Panc1 (cell line): ENCODE results near the gene SCYL2.

ENCODE experiments used
- TCF7L2 ChIP-seq: IDR thresholded peaks from 2 replicates; pipeline ENCODE4 v1.6.1; 2011; ENCODE audit warnings: mild to moderate bottlenecking, low read depth, low read length, inconsistent platforms
- TF ChIP-seq, protein P1 (sequence below): fragments of 450-650 bp; IDR thresholded peaks from 2 replicates; pipeline ENCODE4 v1.5.1; 2017; ENCODE audit warnings: mild to moderate bottlenecking
- TF ChIP-seq, protein P2 (sequence below), 2 experiments: IDR thresholded peaks; 2 replicates each; pipeline ENCODE4 v1.6.1; 2011 to 2012; ENCODE audit warnings: low read depth in 2 of 2, control low read depth in 1 of 2, low read length in 1 of 2, mild to moderate bottlenecking in 1 of 2, moderate library complexity in 1 of 2; ENCODE audit not compliant: insufficient read depth in 1 of 2

DNA sequence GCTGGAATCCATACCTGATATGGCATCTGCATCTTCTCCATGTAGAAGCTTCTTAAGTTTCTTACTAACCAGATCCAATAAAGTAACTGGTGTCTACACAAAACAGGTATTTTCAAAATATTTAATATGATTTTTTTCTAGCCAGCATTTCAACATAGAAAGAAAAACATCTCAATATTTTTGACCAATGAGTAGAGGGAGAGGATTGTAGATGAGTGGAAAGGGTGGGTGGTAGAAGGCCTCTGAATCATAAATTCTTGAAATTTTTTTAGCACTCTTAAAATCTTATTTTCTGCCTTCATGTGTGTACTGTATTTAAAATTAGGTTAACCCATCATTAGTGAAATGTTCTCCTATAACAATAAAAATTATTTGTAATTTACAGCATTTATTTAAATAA, 18.1 kb upstream of the SCYL2 start:
- TF ChIP-seq, protein P1, sequence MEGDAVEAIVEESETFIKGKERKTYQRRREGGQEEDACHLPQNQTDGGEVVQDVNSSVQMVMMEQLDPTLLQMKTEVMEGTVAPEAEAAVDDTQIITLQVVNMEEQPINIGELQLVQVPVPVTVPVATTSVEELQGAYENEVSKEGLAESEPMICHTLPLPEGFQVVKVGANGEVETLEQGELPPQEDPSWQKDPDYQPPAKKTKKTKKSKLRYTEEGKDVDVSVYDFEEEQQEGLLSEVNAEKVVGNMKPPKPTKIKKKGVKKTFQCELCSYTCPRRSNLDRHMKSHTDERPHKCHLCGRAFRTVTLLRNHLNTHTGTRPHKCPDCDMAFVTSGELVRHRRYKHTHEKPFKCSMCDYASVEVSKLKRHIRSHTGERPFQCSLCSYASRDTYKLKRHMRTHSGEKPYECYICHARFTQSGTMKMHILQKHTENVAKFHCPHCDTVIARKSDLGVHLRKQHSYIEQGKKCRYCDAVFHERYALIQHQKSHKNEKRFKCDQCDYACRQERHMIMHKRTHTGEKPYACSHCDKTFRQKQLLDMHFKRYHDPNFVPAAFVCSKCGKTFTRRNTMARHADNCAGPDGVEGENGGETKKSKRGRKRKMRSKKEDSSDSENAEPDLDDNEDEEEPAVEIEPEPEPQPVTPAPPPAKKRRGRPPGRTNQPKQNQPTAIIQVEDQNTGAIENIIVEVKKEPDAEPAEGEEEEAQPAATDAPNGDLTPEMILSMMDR: no peak
- no peak for TF ChIP-seq TCF7L2
- TF ChIP-seq, protein P2, sequence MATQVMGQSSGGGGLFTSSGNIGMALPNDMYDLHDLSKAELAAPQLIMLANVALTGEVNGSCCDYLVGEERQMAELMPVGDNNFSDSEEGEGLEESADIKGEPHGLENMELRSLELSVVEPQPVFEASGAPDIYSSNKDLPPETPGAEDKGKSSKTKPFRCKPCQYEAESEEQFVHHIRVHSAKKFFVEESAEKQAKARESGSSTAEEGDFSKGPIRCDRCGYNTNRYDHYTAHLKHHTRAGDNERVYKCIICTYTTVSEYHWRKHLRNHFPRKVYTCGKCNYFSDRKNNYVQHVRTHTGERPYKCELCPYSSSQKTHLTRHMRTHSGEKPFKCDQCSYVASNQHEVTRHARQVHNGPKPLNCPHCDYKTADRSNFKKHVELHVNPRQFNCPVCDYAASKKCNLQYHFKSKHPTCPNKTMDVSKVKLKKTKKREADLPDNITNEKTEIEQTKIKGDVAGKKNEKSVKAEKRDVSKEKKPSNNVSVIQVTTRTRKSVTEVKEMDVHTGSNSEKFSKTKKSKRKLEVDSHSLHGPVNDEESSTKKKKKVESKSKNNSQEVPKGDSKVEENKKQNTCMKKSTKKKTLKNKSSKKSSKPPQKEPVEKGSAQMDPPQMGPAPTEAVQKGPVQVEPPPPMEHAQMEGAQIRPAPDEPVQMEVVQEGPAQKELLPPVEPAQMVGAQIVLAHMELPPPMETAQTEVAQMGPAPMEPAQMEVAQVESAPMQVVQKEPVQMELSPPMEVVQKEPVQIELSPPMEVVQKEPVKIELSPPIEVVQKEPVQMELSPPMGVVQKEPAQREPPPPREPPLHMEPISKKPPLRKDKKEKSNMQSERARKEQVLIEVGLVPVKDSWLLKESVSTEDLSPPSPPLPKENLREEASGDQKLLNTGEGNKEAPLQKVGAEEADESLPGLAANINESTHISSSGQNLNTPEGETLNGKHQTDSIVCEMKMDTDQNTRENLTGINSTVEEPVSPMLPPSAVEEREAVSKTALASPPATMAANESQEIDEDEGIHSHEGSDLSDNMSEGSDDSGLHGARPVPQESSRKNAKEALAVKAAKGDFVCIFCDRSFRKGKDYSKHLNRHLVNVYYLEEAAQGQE (IDR thresholded peaks at IDR 0.05; ENCODE audit: insufficient read depth in 1 of 2, low read depth in 2 of 2, low read length in 1 of 2): no peak
